MM.1S (cell line): ENCODE data around the gene FKBP7.

ENCODE experiments used
- DNase-seq: peaks from one replicate; pipeline ENCODE4 v3.0.0-alpha.2; 2015
- H2AFZ ChIP-seq: fragments of 300-600 bp; sonication (generic); 2 replicates; pipeline ENCODE4 v1.6.0; 2016; ENCODE audit warnings: antibody characterized with exemption, low read length
- H3F3A ChIP-seq: fragments of 300-600 bp; sonication (generic); 2 replicates; pipeline ENCODE4 v1.6.1; 2016; ENCODE audit warnings: mild to moderate bottlenecking, antibody characterized with exemption, low read length, moderate library complexity, mixed read lengths; ENCODE audit not compliant: insufficient read depth
- H3K27ac ChIP-seq: fragments of 300-600 bp; sonication (generic); 2 replicates; pipeline ENCODE4 v1.5.1; 2016; ENCODE audit warnings: mild to moderate bottlenecking, low read length
- H3K27me3 ChIP-seq: fragments of 300-600 bp; sonication (generic); replicated peaks from 2 replicates; pipeline ENCODE4 v1.6.0; 2016; ENCODE audit warnings: low read length; ENCODE audit not compliant: insufficient read depth
- H3K36me3 ChIP-seq: fragments of 300-600 bp; sonication (generic); replicated peaks from 2 replicates; pipeline ENCODE4 v1.6.1; 2016; ENCODE audit warnings: mild to moderate bottlenecking, low read length, mixed read lengths; ENCODE audit not compliant: insufficient read depth
- H3K4me1 ChIP-seq: fragments of 300-600 bp; sonication (generic); 2 replicates; pipeline ENCODE4 v1.6.1; 2016; ENCODE audit warnings: low read length, mixed read lengths
- H3K4me2 ChIP-seq: fragments of 300-600 bp; sonication (generic); 2 replicates; pipeline ENCODE4 v1.6.0; 2016; ENCODE audit warnings: low read depth, low read length
- H3K4me3 ChIP-seq: fragments of 300-600 bp; sonication (generic); 2 replicates; pipeline ENCODE4 v1.5.1; 2016; ENCODE audit warnings: low read length, mixed read lengths
- H3K79me2 ChIP-seq: fragments of 300-600 bp; sonication (generic); 2 replicates; pipeline ENCODE4 v1.6.1; 2016; ENCODE audit warnings: mixed run types, low read length, mixed read lengths
- H3K9ac ChIP-seq: fragments of 300-600 bp; sonication (generic); 2 replicates; pipeline ENCODE4 v1.6.1; 2016; ENCODE audit warnings: low read length, mixed read lengths
- H3K9me2 ChIP-seq: fragments of 300-600 bp; sonication (generic); replicated peaks from 2 replicates; pipeline ENCODE4 v1.6.1; 2016; ENCODE audit warnings: mild to moderate bottlenecking, low read length, mixed read lengths; ENCODE audit not compliant: insufficient read depth
- H3K9me3 ChIP-seq: fragments of 300-600 bp; sonication (generic); replicated peaks from 2 replicates; pipeline ENCODE4 v1.6.1; 2016; ENCODE audit warnings: mild to moderate bottlenecking, low read length, mixed read lengths; ENCODE audit not compliant: insufficient read depth
- H4K20me1 ChIP-seq: fragments of 300-600 bp; sonication (generic); 2 replicates; pipeline ENCODE4 v1.6.1; 2016; ENCODE audit warnings: mild to moderate bottlenecking, low read length, moderate library complexity, mixed read lengths; ENCODE audit not compliant: insufficient read depth
- EZH2 ChIP-seq: fragments of 300-600 bp; sonication (generic); optimal IDR thresholded peaks from 2 replicates; pipeline ENCODE3; 2017; ENCODE audit warnings: low read depth, mild to moderate bottlenecking, antibody characterized with exemption, low read length, mixed read lengths
- EZH2phosphoT487 ChIP-seq: fragments of 300-600 bp; sonication (generic); IDR thresholded peaks from 2 replicates; pipeline ENCODE4 v1.6.1; 2018; ENCODE audit warnings: antibody characterized with exemption, low read length
- TF ChIP-seq, protein P1 (sequence below): fragments of 300-600 bp; sonication (generic); IDR thresholded peaks from 2 replicates; pipeline ENCODE4 v1.5.1; 2016; ENCODE audit warnings: antibody characterized with exemption, low read length, mixed read lengths

Gene FKBP7

DNA sequence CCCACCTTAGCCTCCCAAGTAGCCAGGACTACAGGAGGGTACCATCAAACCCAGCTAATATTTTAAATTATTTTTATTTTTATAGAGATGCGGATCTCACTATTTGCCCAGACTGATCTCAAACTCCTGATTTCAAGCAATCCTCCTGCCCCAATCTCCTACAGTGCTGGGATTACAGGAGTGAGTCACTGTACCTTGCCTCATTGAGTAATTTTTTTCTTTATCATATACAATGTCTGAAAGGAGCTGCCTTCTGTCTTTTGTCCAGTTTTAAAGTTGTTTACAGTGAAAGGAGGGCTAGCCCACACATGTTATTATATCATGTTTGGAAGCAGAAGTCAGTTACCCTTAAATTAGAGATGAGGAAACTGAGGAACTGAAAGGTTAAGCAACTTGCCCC lies 60.0 kb downstream of the FKBP7 start:
- no peaks in the 10 kb centered on the region for H3K9me2 ChIP-seq
- H3K79me2 ChIP-seq = no peaks in the 10 kb centered on the region
- H3K9ac ChIP-seq = no peak overlapping the region
- DNase-seq = no peak
- no peaks in the 10 kb centered on the region for H3K27me3 ChIP-seq
- no peak overlapping the region for H3K4me3 ChIP-seq
- no peak overlapping the region for H2AFZ ChIP-seq
- no peak overlapping the region for H3K4me2 ChIP-seq
- H3K4me1 ChIP-seq = peaks cover 5% of the 10 kb centered on the region; the same call in 1 of the 2 replicates
- no peak overlapping the region for H3K27ac ChIP-seq
- no peaks in the 10 kb centered on the region for H3K9me3 ChIP-seq
- H3K36me3 ChIP-seq = 0 out of 2 replicates have a peak, but pooled peaks cover 4% of the 10 kb centered on the region
- H3F3A ChIP-seq = peaks cover 7% of the 10 kb centered on the region; the same call in 1 of the 2 replicates
- no peaks in the 10 kb centered on the region for H4K20me1 ChIP-seq
- TF ChIP-seq EZH2 = no peak
- no peak for TF ChIP-seq EZH2phosphoT487
- TF ChIP-seq, protein P1, sequence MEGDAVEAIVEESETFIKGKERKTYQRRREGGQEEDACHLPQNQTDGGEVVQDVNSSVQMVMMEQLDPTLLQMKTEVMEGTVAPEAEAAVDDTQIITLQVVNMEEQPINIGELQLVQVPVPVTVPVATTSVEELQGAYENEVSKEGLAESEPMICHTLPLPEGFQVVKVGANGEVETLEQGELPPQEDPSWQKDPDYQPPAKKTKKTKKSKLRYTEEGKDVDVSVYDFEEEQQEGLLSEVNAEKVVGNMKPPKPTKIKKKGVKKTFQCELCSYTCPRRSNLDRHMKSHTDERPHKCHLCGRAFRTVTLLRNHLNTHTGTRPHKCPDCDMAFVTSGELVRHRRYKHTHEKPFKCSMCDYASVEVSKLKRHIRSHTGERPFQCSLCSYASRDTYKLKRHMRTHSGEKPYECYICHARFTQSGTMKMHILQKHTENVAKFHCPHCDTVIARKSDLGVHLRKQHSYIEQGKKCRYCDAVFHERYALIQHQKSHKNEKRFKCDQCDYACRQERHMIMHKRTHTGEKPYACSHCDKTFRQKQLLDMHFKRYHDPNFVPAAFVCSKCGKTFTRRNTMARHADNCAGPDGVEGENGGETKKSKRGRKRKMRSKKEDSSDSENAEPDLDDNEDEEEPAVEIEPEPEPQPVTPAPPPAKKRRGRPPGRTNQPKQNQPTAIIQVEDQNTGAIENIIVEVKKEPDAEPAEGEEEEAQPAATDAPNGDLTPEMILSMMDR = no peak

DNA sequence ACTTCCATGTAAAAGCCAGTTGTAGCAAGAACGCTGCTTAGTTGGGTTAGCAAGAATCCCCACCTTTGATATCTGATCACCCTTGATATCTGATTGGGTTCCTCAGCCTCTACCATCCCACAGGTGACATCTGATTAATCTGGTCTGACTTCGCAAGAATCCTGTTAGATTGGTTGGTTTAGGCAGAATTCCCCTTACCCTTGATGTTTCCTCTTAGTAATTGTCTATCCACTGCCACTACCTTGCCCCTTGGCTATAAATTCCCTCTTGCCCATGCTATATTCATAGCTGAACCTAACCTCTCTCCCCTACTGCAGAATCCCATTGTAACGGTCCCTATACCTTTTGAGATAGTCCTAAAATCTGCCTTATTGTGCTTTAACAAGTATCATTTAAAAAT lies 60.5 kb downstream of the FKBP7 start:
- no peak overlapping the region for H3K27ac ChIP-seq
- 0 out of 2 replicates have a peak, but pooled peaks cover 4% of the 10 kb centered on the region for H3K36me3 ChIP-seq
- H2AFZ ChIP-seq = no peak overlapping the region
- no peaks in the 10 kb centered on the region for H4K20me1 ChIP-seq
- TF ChIP-seq EZH2phosphoT487 (no peak), EZH2 (no peak)
- TF ChIP-seq, protein P1 = no peak
- DNase-seq = no peak
- H3K9me3 ChIP-seq = no peaks in the 10 kb centered on the region
- H3K4me3 ChIP-seq = no peak overlapping the region
- no peaks in the 10 kb centered on the region for H3K9me2 ChIP-seq
- H3K79me2 ChIP-seq = no peaks in the 10 kb centered on the region
- peaks cover 5% of the 10 kb centered on the region; the same call in 1 of the 2 replicates for H3K4me1 ChIP-seq
- H3F3A ChIP-seq = peaks cover 7% of the 10 kb centered on the region; the same call in 1 of the 2 replicates
- no peak overlapping the region for H3K4me2 ChIP-seq
- H3K27me3 ChIP-seq = no peaks in the 10 kb centered on the region
- H3K9ac ChIP-seq = no peak overlapping the region

DNA sequence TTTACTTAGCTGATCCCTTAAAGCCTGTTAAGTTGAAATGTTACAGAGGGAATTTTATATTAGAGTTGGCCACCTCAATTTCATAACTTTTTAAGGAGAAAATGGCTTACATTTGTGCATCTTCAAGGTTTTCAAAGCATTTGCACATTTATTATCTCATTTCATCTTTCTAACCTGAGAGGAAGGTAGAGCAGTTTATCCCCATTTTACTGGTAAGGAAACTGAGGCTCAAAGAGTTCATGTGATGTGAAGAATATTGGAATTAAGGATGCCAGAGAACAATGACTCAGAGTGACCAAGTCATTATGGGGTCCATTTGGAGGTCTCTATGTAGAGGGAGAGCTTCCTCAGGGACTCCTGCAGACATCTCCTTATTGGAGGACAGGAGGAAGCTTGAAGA lies 62.4 kb downstream of the FKBP7 start:
- H3K9me2 ChIP-seq = no peaks in the 10 kb centered on the region
- no peaks in the 10 kb centered on the region for H3K79me2 ChIP-seq
- H3F3A ChIP-seq = peaks cover 7% of the 10 kb centered on the region; the same call in 1 of the 2 replicates
- H3K4me1 ChIP-seq = peaks cover 5% of the 10 kb centered on the region; the same call in 1 of the 2 replicates
- no peak overlapping the region for H2AFZ ChIP-seq
- H3K4me2 ChIP-seq = no peak overlapping the region
- H3K4me3 ChIP-seq = no peak overlapping the region
- TF ChIP-seq EZH2 = no peak
- TF ChIP-seq, protein P1 = no peak
- no peak for TF ChIP-seq EZH2phosphoT487
- H3K9ac ChIP-seq = no peak overlapping the region
- H3K27ac ChIP-seq = no peak overlapping the region
- H3K27me3 ChIP-seq = no peaks in the 10 kb centered on the region
- no peaks in the 10 kb centered on the region for H4K20me1 ChIP-seq
- 0 out of 2 replicates have a peak, but pooled peaks cover 4% of the 10 kb centered on the region for H3K36me3 ChIP-seq
- H3K9me3 ChIP-seq = no peaks in the 10 kb centered on the region
- DNase-seq = no peak
